LoVo (cell line): Measurements from ENCODE around the gene TLL2.

Experiments
- DNase-seq: peaks from one replicate; pipeline ENCODE4 v3.0.0-alpha.2; 2016; ENCODE audit warnings: low spot score

TLL2 gene

GRCh38 chr10:96421995-96422394 is 91.7 kb downstream of the TLL2 start:
- no peak for DNase-seq

- no peak for DNase-seq
Observed at GRCh38 chr10:96420228-96421009, 93.3 kb downstream of the TLL2 start.

- no peak for DNase-seq
Observed at GRCh38 chr10:96419351-96419750, 94.4 kb downstream of the TLL2 start.

GRCh38 chr10:96418582-96418981 is 95.1 kb downstream of the TLL2 start:
- DNase-seq, result no peak

- no peak for DNase-seq
Observed at GRCh38 chr10:96417441-96417840, 96.3 kb downstream of the TLL2 start.

- no peak for DNase-seq
Observed at GRCh38 chr10:96416643-96417042, 97.1 kb downstream of the TLL2 start.

- no peak for DNase-seq
Observed at GRCh38 chr10:96415891-96416554, 97.7 kb downstream of the TLL2 start.

GRCh38 chr10:96415150-96415890 is 98.4 kb downstream of the TLL2 start:
- no peak for DNase-seq

GRCh38 chr10:96414303-96414702 is 99.4 kb downstream of the TLL2 start:
- no peak for DNase-seq

GRCh38 chr10:96413151-96413787 is 100.5 kb downstream of the TLL2 start:
- DNase-seq, result no peak

- DNase-seq, result no peak
Observed at GRCh38 chr10:96411716-96412320, 101.9 kb downstream of the TLL2 start.

- no peak for DNase-seq
Observed at GRCh38 chr10:96410296-96410695, 103.4 kb downstream of the TLL2 start.

- DNase-seq, result no peak
Observed at GRCh38 chr10:96408201-96408600, 105.5 kb downstream of the TLL2 start.

- no peak for DNase-seq
Observed at GRCh38 chr10:96407560-96408069, 106.1 kb downstream of the TLL2 start.

GRCh38 chr10:96406091-96406490 is 107.6 kb downstream of the TLL2 start:
- DNase-seq, result no peak

GRCh38 chr10:96402417-96403305 is 111.1 kb downstream of the TLL2 start:
- DNase-seq, result no peak

- DNase-seq, result no peak
Observed at GRCh38 chr10:96401036-96401435, 112.7 kb downstream of the TLL2 start.

GRCh38 chr10:96400465-96400864 is 113.3 kb downstream of the TLL2 start:
- no peak for DNase-seq

- DNase-seq, result no peak
Observed at GRCh38 chr10:96397902-96398301, 115.8 kb downstream of the TLL2 start.

- DNase-seq, result peak; percentile 62
Observed at GRCh38 chr10:96395931-96396877, 117.5 kb downstream of the TLL2 start.
